HepG2 (cell line): ENCODE measurements around the gene ME3. TPM values are rescaled to one million over a fixed set of nuclear protein-coding genes. Genes with fewer than 3 reads are reported as not detected.
A peak's percentile ranks its signal among the peaks of the same experiment; 100 is the strongest.

Experiments used
- BCL6 ChIP-seq: IDR thresholded peaks from 2 replicates; pipeline ENCODE4 v1.6.1; 2016; ENCODE audit warnings: missing genetic modification reagents, missing compliant biosample characterization
- ELF3 ChIP-seq: IDR thresholded peaks from 2 replicates; pipeline ENCODE4 v1.6.1; 2016; ENCODE audit warnings: missing genetic modification reagents, missing compliant biosample characterization
- EP300 ChIP-seq, 3 experiments: sonication (generic) in 1 of 3; formaldehyde crosslinking in 1 of 3; IDR thresholded peaks; 2 replicates each; pipeline versions ENCODE4 v1.5.1 to v1.6.1; 2011 to 2020; ENCODE audit warnings: low read depth in 2 of 3, low read length in 2 of 3, borderline replicate concordance in 1 of 3, improper control_type of control experiment in 1 of 3, mild to moderate bottlenecking in 1 of 3, missing genetic modification reagents in 1 of 3, moderate library complexity in 1 of 3
- ERF ChIP-seq: IDR thresholded peaks from 2 replicates; pipeline ENCODE4 v1.6.1; 2018; ENCODE audit warnings: missing biosample characterization, missing genetic modification reagents
- FOSL1 ChIP-seq: sonication (generic); formaldehyde crosslinking; IDR thresholded peaks from 2 replicates; pipeline ENCODE4 v1.9.0; 2021; ENCODE audit warnings: missing genetic modification reagents, borderline replicate concordance
- HDAC6 ChIP-seq: fragments of 200-600 bp; sonication (generic); IDR thresholded peaks from 2 replicates; pipeline ENCODE4 v1.7.0; 2017; ENCODE audit warnings: mild to moderate bottlenecking, antibody characterized with exemption, low read length, low read depth
- HNF4A ChIP-seq: sonication (generic); formaldehyde crosslinking; IDR thresholded peaks from 2 replicates; pipeline ENCODE4 v1.4.0; 2020; ENCODE audit warnings: missing genetic modification reagents
- JUNB ChIP-seq: sonication (generic); formaldehyde crosslinking; IDR thresholded peaks from 2 replicates; pipeline ENCODE4 v1.8.0; 2022; ENCODE audit warnings: missing genetic modification reagents, mild to moderate bottlenecking, borderline replicate concordance
- KLF12 ChIP-seq: sonication (generic); formaldehyde crosslinking; IDR thresholded peaks from 2 replicates; pipeline ENCODE4 v1.4.0; 2020; ENCODE audit warnings: missing genetic modification reagents, borderline replicate concordance
- LCORL ChIP-seq, 2 experiments: fragments of 450-650 bp in 1 of 2; sonication (generic) in 1 of 2; formaldehyde crosslinking in 1 of 2; IDR thresholded peaks; 2 replicates each; pipeline versions ENCODE4 v1.5.0 to v1.6.1; 2017 to 2020; ENCODE audit warnings: antibody characterized with exemption in 1 of 2, missing genetic modification reagents in 1 of 2
- MYPOP ChIP-seq: sonication (generic); formaldehyde crosslinking; IDR thresholded peaks from 2 replicates; pipeline ENCODE4 v1.8.1; 2023; ENCODE audit warnings: mild to moderate bottlenecking, moderate library complexity, missing genetic modification reagents
- NBN ChIP-seq: fragments of 450-650 bp; conservative IDR thresholded peaks from 2 replicates; pipeline ENCODE4 v1.6.1; 2017
- NR2F1 ChIP-seq, 2 experiments: fragments of 450-650 bp in 1 of 2; formaldehyde crosslinking in 1 of 2; IDR thresholded peaks; 2 replicates each; pipeline versions ENCODE4 v1.5.0 to v1.6.1; 2016 to 2020; ENCODE audit warnings: mild to moderate bottlenecking in 1 of 2, missing compliant biosample characterization in 1 of 2, missing genetic modification reagents in 1 of 2, moderate library complexity in 1 of 2
- NR2F6 ChIP-seq, 2 experiments: IDR thresholded peaks; 2 replicates each; pipeline ENCODE4 v1.6.1; 2016; ENCODE audit warnings: antibody characterized with exemption in 1 of 2, mild to moderate bottlenecking in 1 of 2
- RXRA ChIP-seq: sonication (generic); formaldehyde crosslinking; IDR thresholded peaks from 2 replicates; pipeline ENCODE4 v1.5.1; 2020; ENCODE audit warnings: missing genetic modification reagents
- SIN3A ChIP-seq: IDR thresholded peaks from 2 replicates; pipeline ENCODE4 v1.6.1; 2011; ENCODE audit warnings: low read depth, mild to moderate bottlenecking, control low read depth, low read length, borderline replicate concordance
- SP1 ChIP-seq, 2 experiments: fragments of 450-650 bp in 1 of 2; sonication (generic) in 1 of 2; formaldehyde crosslinking in 1 of 2; IDR thresholded peaks; 2 replicates each; pipeline versions ENCODE4 v1.4.0 to v1.6.1; 2016 to 2020; ENCODE audit warnings: missing genetic modification reagents in 1 of 2
- STAT5B ChIP-seq: sonication (generic); formaldehyde crosslinking; IDR thresholded peaks from 2 replicates; pipeline ENCODE4 v1.4.0; 2020; ENCODE audit warnings: missing genetic modification reagents
- ZNF253 ChIP-seq: sonication (generic); formaldehyde crosslinking; IDR thresholded peaks from 2 replicates; pipeline ENCODE4 v1.8.0; 2022; ENCODE audit warnings: mild to moderate bottlenecking, missing genetic modification reagents, borderline replicate concordance
- ZNF256 ChIP-seq: sonication (generic); formaldehyde crosslinking; conservative IDR thresholded peaks from 2 replicates; pipeline ENCODE4 v1.4.0; 2020; ENCODE audit warnings: missing genetic modification reagents
- ZNF34 ChIP-seq: sonication (generic); formaldehyde crosslinking; IDR thresholded peaks from 2 replicates; pipeline ENCODE4 v1.4.0; 2020; ENCODE audit warnings: mild to moderate bottlenecking, missing genetic modification reagents, borderline replicate concordance
- ZNF543 ChIP-seq: sonication (generic); formaldehyde crosslinking; IDR thresholded peaks from 2 replicates; pipeline ENCODE4 v1.4.0; 2020; ENCODE audit warnings: mild to moderate bottlenecking, missing genetic modification reagents
- ZNF567 ChIP-seq: sonication (generic); formaldehyde crosslinking; IDR thresholded peaks from 2 replicates; pipeline ENCODE4 v1.8.1; 2023; ENCODE audit warnings: mild to moderate bottlenecking, missing genetic modification reagents, borderline replicate concordance
- ZNF746 ChIP-seq: sonication (generic); formaldehyde crosslinking; IDR thresholded peaks from 2 replicates; pipeline ENCODE4 v1.8.0; 2022; ENCODE audit warnings: mild to moderate bottlenecking, missing genetic modification reagents
- polyA plus RNA-seq, 8 experiments: library from polyadenylated mRNA; depleted of rRNA in 3 of 8; stranded (reverse) in 7 of 8; unstranded in 1 of 8; fragments of >200 nt; fragmentation: Illumina TruSeq in 4 of 8; extraction: Trizol in 4 of 8; gene quantifications; 2 replicates each; pipeline versions ENCODE4 v1.2.1 to v1.2.3, GENCODE V29; 2011 to 2016; ENCODE audit warnings: low read depth in 4 of 8, missing spikeins in 1 of 8, mixed read lengths in 1 of 8; ENCODE audit not compliant: insufficient read depth in 1 of 8
- total RNA-seq, 5 experiments: library from RNA; depleted of rRNA; stranded (reverse); fragments of >200 nt; fragmentation: Illumina TruSeq; extraction: Trizol; gene quantifications; 2 replicates each; pipeline ENCODE4 v1.2.3, GENCODE V29; 2016; ENCODE audit warnings: low read depth in 1 of 5
- TF ChIP-seq, protein P1 (sequence below): sonication (generic); formaldehyde crosslinking; IDR thresholded peaks from 2 replicates; pipeline ENCODE4 v1.8.1; 2023; ENCODE audit warnings: mild to moderate bottlenecking, missing genetic modification reagents

Gene ME3
- total and polyA plus RNA-seq, 2 of the 13 experiments (the other 11 are each of a cell fraction or from before 2014, with no cell fraction given) = not detected

- TF ChIP-seq EP300 (IDR thresholded peaks at IDR 0.05; ENCODE audit: low read depth in 2 of 2, low read length in 2 of 2) (0 out of 4 replicates have a peak, but pooled peaks of 1 of the 2 experiments have one; percentile 10), EP300 (CRISPR knock-in tag; IDR thresholded peaks at IDR 0.05; ENCODE audit: borderline replicate concordance) (no peak), NR2F6 (IDR thresholded peaks at IDR 0.05) (peak; percentile 43), NR2F6 (CRISPR knock-in tag; IDR thresholded peaks at IDR 0.05) (peak; percentile 61), STAT5B (no peak), ZNF256 (CRISPR knock-in tag) (no peak), ZNF253 (no peak), KLF12 (CRISPR knock-in tag) (no peak), RXRA (CRISPR knock-in tag) (no peak), ZNF543 (CRISPR knock-in tag) (no peak), NBN (no peak), ERF (CRISPR knock-in tag) (no peak), LCORL (IDR thresholded peaks at IDR 0.05) (no peak), LCORL (CRISPR knock-in tag; IDR thresholded peaks at IDR 0.05) (no peak), JUNB (CRISPR knock-in tag) (no peak), HNF4A (CRISPR knock-in tag) (0 out of 2 replicates have a peak, but pooled peaks have one; percentile 4), FOSL1 (no peak), BCL6 (CRISPR knock-in tag) (peak; percentile 22; the same call in 1 of the 2 replicates), HDAC6 (no peak), SP1 (IDR thresholded peaks at IDR 0.05) (no peak), SP1 (CRISPR knock-in tag; IDR thresholded peaks at IDR 0.05) (no peak), ZNF34 (no peak), NR2F1 (CRISPR knock-in tag; IDR thresholded peaks at IDR 0.05) (peak in 1 of 2 experiments; percentile 51; a peak in 1 of 4 replicates), ZNF746 (no peak), ELF3 (no peak), ZNF567 (no peak), MYPOP (CRISPR knock-in tag) (no peak), SIN3A (no peak)
- TF ChIP-seq, protein P1, sequence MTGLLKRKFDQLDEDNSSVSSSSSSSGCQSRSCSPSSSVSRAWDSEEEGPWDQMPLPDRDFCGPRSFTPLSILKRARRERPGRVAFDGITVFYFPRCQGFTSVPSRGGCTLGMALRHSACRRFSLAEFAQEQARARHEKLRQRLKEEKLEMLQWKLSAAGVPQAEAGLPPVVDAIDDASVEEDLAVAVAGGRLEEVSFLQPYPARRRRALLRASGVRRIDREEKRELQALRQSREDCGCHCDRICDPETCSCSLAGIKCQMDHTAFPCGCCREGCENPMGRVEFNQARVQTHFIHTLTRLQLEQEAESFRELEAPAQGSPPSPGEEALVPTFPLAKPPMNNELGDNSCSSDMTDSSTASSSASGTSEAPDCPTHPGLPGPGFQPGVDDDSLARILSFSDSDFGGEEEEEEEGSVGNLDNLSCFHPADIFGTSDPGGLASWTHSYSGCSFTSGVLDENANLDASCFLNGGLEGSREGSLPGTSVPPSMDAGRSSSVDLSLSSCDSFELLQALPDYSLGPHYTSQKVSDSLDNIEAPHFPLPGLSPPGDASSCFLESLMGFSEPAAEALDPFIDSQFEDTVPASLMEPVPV (CRISPR knock-in tag) = no peak
Observed at GRCh38 chr11:86469491-86470388, 202.7 kb downstream of the ME3 start (continued).
